ENCODE measurements around the gene PSAPL1. TPM values are rescaled to one million over a fixed set of nuclear protein-coding genes. Genes with fewer than 3 reads are reported as not detected.

Gene PSAPL1
- total RNA-seq, 4 donors from 2014 or later, result not detected

DNA sequence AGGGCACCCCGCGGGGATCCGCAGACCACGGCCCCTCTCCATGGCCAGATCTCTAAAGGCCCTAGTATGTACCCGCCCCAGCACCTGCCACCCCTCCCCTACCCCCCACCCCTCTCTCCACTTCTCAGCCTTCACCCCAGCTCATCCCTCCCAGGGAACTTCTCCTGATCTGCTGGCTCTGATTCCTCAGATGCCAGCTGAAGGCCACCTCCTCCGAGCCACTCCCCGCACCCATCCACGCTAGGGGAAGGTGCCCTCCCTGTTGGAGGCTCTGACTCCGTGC is 11.9 kb downstream of the PSAPL1 start:
- intact Hi-C loops (cut with DNase I; ENCODE audit: low total_unique reads), result no loop called here

DNA sequence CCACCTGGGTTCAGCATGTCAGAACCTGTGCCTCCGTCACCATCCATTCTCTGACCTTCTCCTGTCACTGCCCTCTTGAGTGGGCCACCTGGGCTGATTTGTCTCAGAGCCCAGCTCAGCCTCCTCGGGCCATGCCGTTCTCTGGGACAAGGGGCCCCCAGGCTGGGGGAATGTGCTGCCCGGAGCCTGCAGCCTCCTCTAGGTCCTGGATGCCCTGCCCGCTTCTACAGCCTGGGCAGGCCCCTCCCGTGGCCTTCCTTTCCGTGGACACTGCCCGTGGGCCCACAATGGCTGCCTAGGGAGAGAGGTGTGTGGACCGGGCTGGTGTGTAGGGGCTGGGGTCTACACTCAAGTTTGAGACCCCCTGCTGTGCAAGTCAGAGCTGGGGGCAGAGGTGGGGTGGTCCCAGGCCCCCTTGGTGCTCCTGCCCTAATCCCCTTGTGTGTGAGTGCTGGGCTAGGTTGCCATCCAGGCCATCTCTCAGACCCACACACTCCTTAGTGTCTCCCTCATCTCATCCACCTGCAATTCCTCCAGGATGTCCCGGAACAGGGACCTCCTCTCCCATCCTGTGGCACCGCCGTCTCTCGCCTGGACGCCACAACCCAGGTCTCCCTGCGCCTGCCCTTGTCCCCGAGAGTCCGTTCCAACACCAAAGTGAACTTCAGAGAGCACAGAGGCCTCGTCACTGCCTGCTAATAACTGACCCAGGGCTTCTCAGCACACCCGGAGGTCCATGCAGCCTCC is 12.4 kb downstream of the PSAPL1 start:
- Histone ChIP-seq H3K27ac (no peak overlapping the region), H3K4me1 (no peaks in the 10 kb centered on the region), H3K36me3 (no peaks in the 10 kb centered on the region), H3K9me3 (no peaks in the 10 kb centered on the region), H3K4me3 (no peak overlapping the region), H3K27me3 (no peaks in the 10 kb centered on the region)
- in situ Hi-C loops (cut with MboI; ENCODE audit: low pct_ligation_motif_present in 1 of 4, low pct_unique_long_range_greater_than_20kb in 1 of 4, low sequenced_read_pairs in 3 of 4), result no loop called here
- intact Hi-C loops (cut with DNase I; ENCODE audit: low total_unique reads), result no loop called here
- 81 to 94% methylated on average over 8 to 19 of the region's 19 CpGs for WGBS, 2 donors (ENCODE audit: low coverage in 1 of 2)
- DNase-seq, result peak; percentile 2
- TF ChIP-seq POLR2A (IDR thresholded peaks at IDR 0.05), result no peak
- TF ChIP-seq, protein P1, sequence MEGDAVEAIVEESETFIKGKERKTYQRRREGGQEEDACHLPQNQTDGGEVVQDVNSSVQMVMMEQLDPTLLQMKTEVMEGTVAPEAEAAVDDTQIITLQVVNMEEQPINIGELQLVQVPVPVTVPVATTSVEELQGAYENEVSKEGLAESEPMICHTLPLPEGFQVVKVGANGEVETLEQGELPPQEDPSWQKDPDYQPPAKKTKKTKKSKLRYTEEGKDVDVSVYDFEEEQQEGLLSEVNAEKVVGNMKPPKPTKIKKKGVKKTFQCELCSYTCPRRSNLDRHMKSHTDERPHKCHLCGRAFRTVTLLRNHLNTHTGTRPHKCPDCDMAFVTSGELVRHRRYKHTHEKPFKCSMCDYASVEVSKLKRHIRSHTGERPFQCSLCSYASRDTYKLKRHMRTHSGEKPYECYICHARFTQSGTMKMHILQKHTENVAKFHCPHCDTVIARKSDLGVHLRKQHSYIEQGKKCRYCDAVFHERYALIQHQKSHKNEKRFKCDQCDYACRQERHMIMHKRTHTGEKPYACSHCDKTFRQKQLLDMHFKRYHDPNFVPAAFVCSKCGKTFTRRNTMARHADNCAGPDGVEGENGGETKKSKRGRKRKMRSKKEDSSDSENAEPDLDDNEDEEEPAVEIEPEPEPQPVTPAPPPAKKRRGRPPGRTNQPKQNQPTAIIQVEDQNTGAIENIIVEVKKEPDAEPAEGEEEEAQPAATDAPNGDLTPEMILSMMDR (IDR thresholded peaks at IDR 0.05), result no peak
- TF ChIP-seq EP300 (IDR thresholded peaks at IDR 0.05; ENCODE audit: low read depth), result no peak
- TF ChIP-seq POLR2AphosphoS5 (IDR thresholded peaks at IDR 0.05), result no peak

More for the DNA sequence above, 11.9 kb downstream of the PSAPL1 start:
- in situ Hi-C loops (cut with MboI; ENCODE audit: low pct_ligation_motif_present in 1 of 4, low pct_unique_long_range_greater_than_20kb in 1 of 4, low sequenced_read_pairs in 3 of 4), result no loop called here
- H3K4me3 ChIP-seq, result no peak overlapping the region
- DNase-seq, result no peak
- H3K4me1 ChIP-seq, result no peaks in the 10 kb centered on the region
- TF ChIP-seq POLR2AphosphoS5 (IDR thresholded peaks at IDR 0.05), result no peak
- no peak for TF ChIP-seq POLR2A (IDR thresholded peaks at IDR 0.05)
- TF ChIP-seq EP300 (IDR thresholded peaks at IDR 0.05; ENCODE audit: low read depth), result no peak
- TF ChIP-seq, protein P1 (IDR thresholded peaks at IDR 0.05), result no peak
- 79 to 87% methylated on average over 3 to 9 of the region's 9 CpGs for WGBS, 2 donors (ENCODE audit: low coverage in 1 of 2)
- no peaks in the 10 kb centered on the region for H3K27me3 ChIP-seq
- no peak overlapping the region for H3K27ac ChIP-seq
- no peaks in the 10 kb centered on the region for H3K36me3 ChIP-seq
- no peaks in the 10 kb centered on the region for H3K9me3 ChIP-seq

DNA sequence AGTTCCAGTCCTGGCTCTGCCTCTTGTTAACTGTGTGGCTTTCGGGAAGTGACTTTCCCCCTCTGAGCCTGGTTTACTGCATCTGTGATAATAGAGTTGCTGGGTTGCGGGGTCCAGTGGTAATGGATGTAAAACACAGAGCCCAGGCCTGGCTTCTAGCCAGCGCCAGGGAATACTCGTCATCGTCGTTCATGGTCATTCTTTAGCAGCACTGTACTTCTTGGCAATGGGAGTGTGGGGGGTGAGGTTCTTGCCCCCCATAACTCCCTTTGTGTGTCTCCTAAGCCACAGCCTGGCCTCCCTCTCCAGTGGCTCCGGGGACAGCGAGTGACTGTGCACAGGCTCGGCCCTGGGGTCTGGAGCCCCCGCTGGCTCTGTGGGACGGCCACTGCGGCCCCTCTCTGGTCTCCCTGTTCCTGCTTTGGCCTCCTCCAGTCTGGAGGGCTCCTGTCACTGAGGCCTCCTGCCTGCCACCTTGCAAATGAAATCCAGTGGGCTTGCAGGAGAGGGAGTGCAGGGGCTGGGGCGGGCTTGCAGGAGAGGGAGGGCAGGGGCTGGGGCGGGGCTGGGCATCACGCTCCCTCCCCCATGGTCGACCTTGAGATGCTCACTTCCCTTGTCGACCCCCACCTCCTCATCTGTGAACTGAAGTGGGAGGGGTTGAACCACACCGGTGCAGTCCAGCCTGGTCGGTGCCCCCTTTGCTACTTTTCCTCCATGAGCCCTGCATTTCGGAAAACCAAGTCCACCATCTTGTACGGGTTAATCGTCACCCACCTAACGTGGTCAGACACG is 13.2 kb downstream of the PSAPL1 start:
- WGBS, 2 donors (ENCODE audit: low coverage in 1 of 2), result 76% methylated on average over 24 of the region's 24 CpGs; no CpG with 5 or more reads in 1 of the 2 donors
- no peaks in the 10 kb centered on the region for H3K36me3 ChIP-seq
- in situ Hi-C loops (cut with MboI; ENCODE audit: low pct_ligation_motif_present in 1 of 4, low pct_unique_long_range_greater_than_20kb in 1 of 4, low sequenced_read_pairs in 3 of 4), result no loop called here
- no peaks in the 10 kb centered on the region for H3K27me3 ChIP-seq
- intact Hi-C loops (cut with DNase I; ENCODE audit: low total_unique reads), result no loop called here
- H3K4me3 ChIP-seq, result no peak overlapping the region
- no peak overlapping the region for H3K27ac ChIP-seq
- TF ChIP-seq POLR2A (IDR thresholded peaks at IDR 0.05), result no peak
- TF ChIP-seq POLR2AphosphoS5 (IDR thresholded peaks at IDR 0.05), result no peak
- TF ChIP-seq EP300 (IDR thresholded peaks at IDR 0.05; ENCODE audit: low read depth), result no peak
- TF ChIP-seq, protein P1 (IDR thresholded peaks at IDR 0.05), result no peak
- DNase-seq, result no peak
- no peaks in the 10 kb centered on the region for H3K4me1 ChIP-seq
- H3K9me3 ChIP-seq, result no peaks in the 10 kb centered on the region

DNA sequence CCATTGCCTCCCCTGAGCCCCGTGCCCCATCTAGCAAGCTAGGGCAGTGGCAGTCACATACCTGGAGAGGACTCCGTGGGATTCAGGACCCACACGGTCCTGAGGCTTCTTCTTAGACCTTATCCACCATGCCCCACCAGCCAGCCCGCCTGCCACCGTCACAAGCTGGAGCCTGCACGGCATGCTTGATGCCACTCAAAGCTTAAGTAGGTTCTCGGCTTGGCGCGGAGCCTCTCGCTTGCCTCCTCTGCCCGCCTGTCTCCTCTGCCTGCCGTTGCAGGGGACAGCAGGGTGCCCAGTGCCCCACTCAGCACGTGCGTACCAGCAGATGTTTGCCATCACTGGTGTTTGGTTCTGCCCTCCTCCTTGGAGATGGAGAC is 14.1 kb downstream of the PSAPL1 start:
- no peak overlapping the region for H3K4me3 ChIP-seq
- 86% methylated on average over 14 of the region's 14 CpGs; no CpG with 5 or more reads in 1 of the 2 donors for WGBS, 2 donors (ENCODE audit: low coverage in 1 of 2)
- DNase-seq, result no peak
- H3K9me3 ChIP-seq, result no peaks in the 10 kb centered on the region
- H3K27me3 ChIP-seq, result no peaks in the 10 kb centered on the region
- TF ChIP-seq, protein P1 (IDR thresholded peaks at IDR 0.05), result no peak
- TF ChIP-seq POLR2A (IDR thresholded peaks at IDR 0.05), result no peak
- TF ChIP-seq POLR2AphosphoS5 (IDR thresholded peaks at IDR 0.05), result no peak
- TF ChIP-seq EP300 (IDR thresholded peaks at IDR 0.05; ENCODE audit: low read depth), result no peak
- no peaks in the 10 kb centered on the region for H3K36me3 ChIP-seq
- H3K4me1 ChIP-seq, result no peaks in the 10 kb centered on the region
- H3K27ac ChIP-seq, result no peak overlapping the region
- intact Hi-C loops (cut with DNase I; ENCODE audit: low total_unique reads) (no loop called here), in situ Hi-C loops (cut with MboI; ENCODE audit: low pct_ligation_motif_present in 1 of 4, low pct_unique_long_range_greater_than_20kb in 1 of 4, low sequenced_read_pairs in 3 of 4) (no loop called here)
